T-helper 2 cell treated with Interferon-gamma antibody and Interleukin-4, amounts not matched to agents 100 ng/mL and 5 ng/mL, for 36 hours (primary cell): ENCODE measurements around the gene TOB2. TPM values are rescaled to one million over a fixed set of nuclear protein-coding genes. Genes with fewer than 3 reads are reported as not detected.

Source experiments
- intact Hi-C: fragments of 100-400 bp; cut with micrococcal nuclease; formaldehyde crosslinking; loops from one replicate; pipeline ENCODE4 v1.15.1; 2023
- total RNA-seq: library from RNA; stranded (reverse); gene quantifications from 2 replicates; pipeline ENCODE4 v1.2.3, GENCODE V29; 2022

The TOB2 gene
- total RNA-seq, 1 donor from 2014 or later: 30.8 TPM

DNA sequence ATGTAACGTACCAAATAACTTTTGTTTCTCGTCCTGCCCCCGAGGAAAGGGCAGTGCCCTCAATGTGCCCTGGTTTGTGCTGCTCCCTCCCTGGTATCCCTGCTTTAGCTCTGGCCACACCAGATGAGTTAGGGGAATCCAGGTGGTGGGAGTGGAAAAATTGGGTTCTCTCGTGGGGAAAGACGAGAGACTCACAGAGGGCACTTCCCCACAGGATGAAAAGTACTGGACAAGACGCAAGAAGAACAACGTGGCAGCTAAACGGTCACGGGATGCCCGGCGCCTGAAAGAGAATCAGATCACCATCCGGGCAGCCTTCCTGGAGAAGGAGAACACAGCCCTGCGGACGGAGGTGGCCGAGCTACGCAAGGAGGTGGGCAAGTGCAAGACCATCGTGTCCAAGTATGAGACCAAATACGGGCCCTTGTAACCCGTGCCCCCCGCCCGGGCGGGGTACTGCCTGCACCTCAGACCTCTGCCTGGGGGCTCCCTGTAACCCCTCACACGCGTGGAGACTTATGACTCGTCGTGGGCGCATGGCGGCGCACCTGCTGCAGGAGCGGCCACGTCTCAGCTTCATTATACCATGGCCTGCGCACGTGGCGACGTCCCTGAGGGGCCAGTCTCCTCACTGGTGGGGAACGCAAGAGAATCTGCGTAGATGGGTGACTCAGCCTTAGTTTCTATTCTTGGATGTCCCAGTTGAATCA, 50.9 kb downstream of the TOB2 start:
- intact Hi-C loops: no loop called here

DNA sequence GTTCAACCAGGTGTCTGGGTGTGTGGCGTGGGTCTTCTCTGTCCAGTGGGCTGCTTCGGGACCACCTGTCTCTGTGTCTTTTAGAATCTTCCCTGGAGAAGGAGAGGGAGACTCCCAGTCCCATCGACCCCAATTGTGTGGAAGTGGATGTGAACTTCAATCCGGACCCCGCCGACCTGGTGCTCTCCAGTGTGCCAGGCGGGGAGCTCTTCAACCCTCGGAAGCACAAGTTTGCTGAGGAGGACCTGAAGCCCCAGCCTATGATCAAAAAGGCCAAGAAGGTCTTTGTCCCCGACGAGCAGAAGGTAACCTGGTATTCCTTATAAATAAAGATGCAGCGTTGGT, 52.6 kb downstream of the TOB2 start:
- intact Hi-C loops: no loop called here

- intact Hi-C loops: no loop called here
These were observed 59.3 kb downstream of the TOB2 start for GRCh38 chr22:41387341-41387740.

DNA sequence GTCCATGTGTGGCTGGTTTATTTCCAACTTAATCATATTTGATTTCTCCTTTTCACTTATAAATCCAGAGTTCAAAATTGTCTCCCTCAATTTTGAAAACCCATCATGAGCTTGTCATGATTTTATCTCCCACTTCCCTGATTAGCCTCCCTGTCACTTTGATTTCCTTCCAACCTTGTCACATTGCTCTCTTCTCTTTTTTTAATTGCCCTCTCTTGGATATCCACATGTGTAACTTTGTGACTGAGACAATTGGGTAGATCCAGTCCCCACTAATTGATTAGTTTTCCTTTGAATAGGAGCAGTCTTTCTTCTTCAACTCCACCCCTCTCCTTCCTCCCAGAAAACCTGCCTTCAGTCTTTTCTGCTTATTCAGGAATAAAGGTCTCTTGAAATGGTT, 62.5 kb downstream of the TOB2 start:
- intact Hi-C loops: no loop called here

Other genes with a start within 250 kb of the TOB2 start
- gene L3MBTL2, start 241.5 kb downstream of the TOB2 start, total RNA-seq: 41.4 and 43.8 TPM in 2 replicates
- gene CHADL, start 205.9 kb downstream of the TOB2 start, total RNA-seq: 0.20 and 0.50 TPM in 2 replicates
- gene RANGAP1, start 160.6 kb downstream of the TOB2 start, total RNA-seq: 99.8 and 101 TPM in 2 replicates
- gene ZC3H7B, start 145.3 kb downstream of the TOB2 start, total RNA-seq: 55.1 and 55.6 TPM in 2 replicates
- 3.0 and 3.3 TPM in 2 replicates for gene TEF, start 64.9 kb downstream of the TOB2 start, total RNA-seq
- 61.7 and 72.6 TPM in 2 replicates for gene PHF5A, start 21.9 kb upstream of the TOB2 start, total RNA-seq
- 82.6 and 87.8 TPM in 2 replicates for gene ACO2, start 22.3 kb upstream of the TOB2 start, total RNA-seq
- gene POLR3H, start 97.7 kb upstream of the TOB2 start, total RNA-seq: 29.5 and 30.5 TPM in 2 replicates
- not detected in 2 replicates for gene CSDC2, start 114.2 kb upstream of the TOB2 start, total RNA-seq
- 26.2 and 29.9 TPM in 2 replicates for gene PMM1, start 143.0 kb upstream of the TOB2 start, total RNA-seq
- gene DESI1, start 174.2 kb upstream of the TOB2 start, total RNA-seq: 46.7 and 52.1 TPM in 2 replicates
- gene XRCC6, start 174.5 kb upstream of the TOB2 start, total RNA-seq: 323 and 325 TPM in 2 replicates
- gene SNU13, start 242.1 kb upstream of the TOB2 start, total RNA-seq: 200 and 215 TPM in 2 replicates